ENCODE measurements around the gene FNDC4. TPM values are rescaled to one million over a fixed set of nuclear protein-coding genes. Genes with fewer than 3 reads are reported as not detected.

The FNDC4 gene
- total RNA-seq (2022; extraction: Qiagen RNA extraction), result 4.2 to 5.4 TPM (median 4.5 TPM) in 5 replicates

GRCh38 chr2:27494944-27495554, at the start of gene FNDC4:
Gene FNDC4, minus strand, starts transcription at chr2:27495200. Its CDS starts 521 bp downstream, at chr2:27494679.

GRCh38 chr2:27496357-27497287, 1.6 kb upstream of the FNDC4 start, which contains the start of gene GCKR:
Gene GCKR, plus strand, starts transcription at chr2:27496839. Its CDS starts 66 bp downstream, at chr2:27496905.

GRCh38 chr2:27489498-27490397, 5.3 kb downstream of the FNDC4 start, which contains the start of gene IFT172:
Gene IFT172, minus strand, starts transcription at chr2:27489743. Its CDS starts 90 bp downstream, at chr2:27489653.

GRCh38 chr2:27441958-27442919, 52.8 kb downstream of the FNDC4 start, which contains the start of gene KRTCAP3:
Gene KRTCAP3, plus strand, starts transcription at chr2:27442381. Its CDS starts 32 bp downstream, at chr2:27442413.

Other genes with a start within 250 kb of the FNDC4 start
- gene SLC30A3, start 232.2 kb downstream of the FNDC4 start, total RNA-seq (2022; extraction: Qiagen RNA extraction), result 2.6 to 3.4 TPM (median 3.2 TPM) in 5 replicates
- gene DNAJC5G, start 219.8 kb downstream of the FNDC4 start, total RNA-seq (2022; extraction: Qiagen RNA extraction), result not detected in 5 replicates
- gene TRIM54, start 212.8 kb downstream of the FNDC4 start, total RNA-seq (2022; extraction: Qiagen RNA extraction), result 0.82 to 1.2 TPM (median 0.95 TPM) in 5 replicates
- 1.2 to 2.5 TPM (median 1.8 TPM) in 5 replicates for gene UCN, start 186.8 kb downstream of the FNDC4 start, total RNA-seq (2022; extraction: Qiagen RNA extraction)
- gene MPV17, start 172.1 kb downstream of the FNDC4 start, total RNA-seq (2022; extraction: Qiagen RNA extraction), result 71.0 to 91.6 TPM (median 84.4 TPM) in 5 replicates
- gene GTF3C2, start 138.4 kb downstream of the FNDC4 start, total RNA-seq (2022; extraction: Qiagen RNA extraction), result 56.0 to 61.4 TPM (median 59.5 TPM) in 5 replicates
- gene EIF2B4, start 124.9 kb downstream of the FNDC4 start, total RNA-seq (2022; extraction: Qiagen RNA extraction), result 52.8 to 60.6 TPM (median 55.7 TPM) in 5 replicates
- 135 to 144 TPM (median 142 TPM) in 5 replicates for gene SNX17, start 124.6 kb downstream of the FNDC4 start, total RNA-seq (2022; extraction: Qiagen RNA extraction)
- gene ZNF513, start 114.5 kb downstream of the FNDC4 start, total RNA-seq (2022; extraction: Qiagen RNA extraction), result 11.8 to 14.7 TPM (median 13.8 TPM) in 5 replicates
- 156 to 166 TPM (median 158 TPM) in 5 replicates for gene PPM1G, start 85.6 kb downstream of the FNDC4 start, total RNA-seq (2022; extraction: Qiagen RNA extraction)
- gene NRBP1, start 66.6 kb downstream of the FNDC4 start, total RNA-seq (2022; extraction: Qiagen RNA extraction), result 122 to 134 TPM (median 129 TPM) in 5 replicates
- 0.47 to 0.72 TPM (median 0.61 TPM) in 4 of 5 replicates, not detected in the other for gene KRTCAP3, start 52.8 kb downstream of the FNDC4 start, total RNA-seq (2022; extraction: Qiagen RNA extraction)
- gene IFT172, start 5.5 kb downstream of the FNDC4 start, total RNA-seq (2022; extraction: Qiagen RNA extraction), result 7.7 to 8.7 TPM (median 8.3 TPM) in 5 replicates
- gene GCKR, start 1.6 kb upstream of the FNDC4 start, total RNA-seq (2022; extraction: Qiagen RNA extraction), result 0.10 to 0.42 TPM (median 0.32 TPM) in 5 replicates
- gene ZNF512, start 87.8 kb upstream of the FNDC4 start, total RNA-seq (2022; extraction: Qiagen RNA extraction), result 14.8 to 19.7 TPM (median 17.7 TPM) in 5 replicates
- 3.4 to 4.4 TPM (median 4.0 TPM) in 5 replicates for gene CCDC121, start 133.8 kb upstream of the FNDC4 start, total RNA-seq (2022; extraction: Qiagen RNA extraction)
- gene GPN1, start 133.8 kb upstream of the FNDC4 start, total RNA-seq (2022; extraction: Qiagen RNA extraction), result 54.7 to 64.0 TPM (median 56.6 TPM) in 5 replicates
- gene SUPT7L, start 168.4 kb upstream of the FNDC4 start, total RNA-seq (2022; extraction: Qiagen RNA extraction), result 25.1 to 32.9 TPM (median 32.8 TPM) in 5 replicates
- 27.0 to 35.9 TPM (median 28.8 TPM) in 5 replicates for gene SLC4A1AP, start 168.7 kb upstream of the FNDC4 start, total RNA-seq (2022; extraction: Qiagen RNA extraction)

Data from A549 treated with AZD2906 at 1 μM for 4 hours (cell line).